GM23338 (cell line): ENCODE measurements around the gene ANKRD65. TPM values are rescaled to one million over a fixed set of nuclear protein-coding genes. Genes with fewer than 3 reads are reported as not detected.

Source experiments
- ATAC-seq: fragments of 200-7000 bp; cut with Tn5 transposase; 3 replicates; pipeline ENCODE4 v1.9.1; 2020
- DNase-seq: peaks from one replicate; pipeline ENCODE4 v3.0.0-alpha.2; 2015; ENCODE audit warnings: low spot score
- H2AFZ ChIP-seq: fragments of 200-600 bp; sonication (generic); 2 replicates; pipeline ENCODE4 v1.8.0; 2016; ENCODE audit warnings: antibody characterized with exemption, mild to moderate bottlenecking, moderate library complexity
- H3F3A ChIP-seq: fragments of 200-600 bp; sonication (generic); replicated peaks from 2 replicates; pipeline ENCODE4 v1.8.0; 2017; ENCODE audit warnings: antibody characterized with exemption, mixed run types, low read depth
- H3K27ac ChIP-seq: fragments of 200-600 bp; sonication (generic); 2 replicates; pipeline ENCODE4 v1.6.1; 2016; ENCODE audit warnings: low read depth
- H3K27me3 ChIP-seq: fragments of 200-600 bp; sonication (generic); 2 replicates; pipeline ENCODE4 v1.8.0; 2016; ENCODE audit warnings: mild to moderate bottlenecking, mixed run types, moderate library complexity; ENCODE audit not compliant: insufficient read depth
- H3K36me3 ChIP-seq: fragments of 200-600 bp; sonication (generic); 2 replicates; pipeline ENCODE4 v1.8.0; 2016; ENCODE audit warnings: mild to moderate bottlenecking; ENCODE audit not compliant: insufficient read depth
- H3K4me1 ChIP-seq: fragments of 200-600 bp; sonication (generic); 2 replicates; pipeline ENCODE4 v1.8.0; 2016; ENCODE audit warnings: mild to moderate bottlenecking, moderate library complexity; ENCODE audit not compliant: insufficient read depth
- H3K4me2 ChIP-seq: fragments of 200-600 bp; sonication (generic); 2 replicates; pipeline ENCODE4 v1.7.1; 2017; ENCODE audit warnings: mixed run types
- H3K4me3 ChIP-seq: fragments of 200-600 bp; sonication (generic); 2 replicates; pipeline ENCODE4 v1.6.1; 2016; ENCODE audit warnings: mixed run types
- H3K79me2 ChIP-seq: fragments of 200-600 bp; sonication (generic); replicated peaks from 2 replicates; pipeline ENCODE4 v1.8.0; 2017; ENCODE audit warnings: mild to moderate bottlenecking; ENCODE audit not compliant: insufficient read depth
- H3K9me2 ChIP-seq: fragments of 200-600 bp; sonication (generic); 2 replicates; pipeline ENCODE4 v1.8.0; 2017; ENCODE audit not compliant: insufficient read depth
- H4K20me1 ChIP-seq: fragments of 200-600 bp; sonication (generic); replicated peaks from 2 replicates; pipeline ENCODE4 v1.8.0; 2017; ENCODE audit warnings: mild to moderate bottlenecking; ENCODE audit not compliant: insufficient read depth
- H3K27ac Mint-ChIP-seq: 2 replicates; pipeline ENCODE4 v1.8.0; 2020; ENCODE audit warnings: inconsistent platforms, mild to moderate bottlenecking, moderate library complexity, mixed read lengths
- H3K27me3 Mint-ChIP-seq: 3 replicates; pipeline ENCODE4 v1.8.0; 2022; ENCODE audit warnings: low read depth, mild to moderate bottlenecking, moderate library complexity, mixed read lengths, inconsistent platforms; ENCODE audit not compliant: insufficient read depth, poor library complexity
- H3K36me3 Mint-ChIP-seq: 3 replicates; pipeline ENCODE4 v1.8.0; 2021; ENCODE audit warnings: low read depth, mild to moderate bottlenecking, inconsistent platforms, moderate library complexity, mixed read lengths
- H3K4me1 Mint-ChIP-seq: 3 replicates; pipeline ENCODE4 v1.8.0; 2020; ENCODE audit warnings: mild to moderate bottlenecking, inconsistent platforms, mixed read lengths
- H3K4me3 Mint-ChIP-seq: 3 replicates; pipeline ENCODE4 v1.8.0; 2021; ENCODE audit warnings: moderate library complexity, mild to moderate bottlenecking, inconsistent platforms, mixed read lengths
- H3K9me3 Mint-ChIP-seq: 3 replicates; pipeline ENCODE4 v1.8.0; 2020; ENCODE audit warnings: moderate library complexity, mild to moderate bottlenecking, inconsistent platforms, mixed read lengths
- CREB1 ChIP-seq: fragments of 250-450 bp; sonication (Bioruptor Pico); IDR thresholded peaks from 2 replicates; pipeline ENCODE4 v1.5.0; 2020; ENCODE audit warnings: low read depth, mild to moderate bottlenecking, moderate library complexity
- ETS1 ChIP-seq: IDR thresholded peaks from 2 replicates; pipeline ENCODE4 v1.6.1; 2016; ENCODE audit warnings: antibody characterized with exemption
- EZH2 ChIP-seq: fragments of 200-600 bp; sonication (generic); IDR thresholded peaks from one replicate; pipeline ENCODE4 v1.8.0; 2017; ENCODE audit warnings: antibody characterized with exemption, mild to moderate bottlenecking, low read depth; ENCODE audit not compliant: unreplicated experiment
- EZH2phosphoT487 ChIP-seq: fragments of 200-600 bp; sonication (generic); IDR thresholded peaks from one replicate; pipeline ENCODE4 v1.8.1; 2018; ENCODE audit warnings: antibody characterized with exemption; ENCODE audit not compliant: unreplicated experiment
- JUNB ChIP-seq: IDR thresholded peaks from one replicate; pipeline ENCODE4 v1.6.1; 2016; ENCODE audit warnings: antibody characterized with exemption; ENCODE audit not compliant: unreplicated experiment
- NANOG ChIP-seq: IDR thresholded peaks from 2 replicates; pipeline ENCODE4 v1.6.1; 2016; ENCODE audit warnings: antibody characterized with exemption, borderline replicate concordance
- POLR2AphosphoS5 ChIP-seq: IDR thresholded peaks from 2 replicates; pipeline ENCODE4 v1.6.1; 2016; ENCODE audit warnings: antibody characterized with exemption, low read depth
- REST ChIP-seq: IDR thresholded peaks from one replicate; pipeline ENCODE4 v1.6.1; 2018; ENCODE audit warnings: antibody characterized with exemption; ENCODE audit not compliant: unreplicated experiment
- STAT1 ChIP-seq: IDR thresholded peaks from one replicate; pipeline ENCODE4 v1.6.1; 2016; ENCODE audit warnings: antibody characterized with exemption; ENCODE audit not compliant: unreplicated experiment
- ZNF114 ChIP-seq: fragments of 250-450 bp; sonication (Bioruptor Pico); IDR thresholded peaks from 2 replicates; pipeline ENCODE4 v1.5.0; 2020; ENCODE audit warnings: mild to moderate bottlenecking, moderate library complexity
- ZNF331 ChIP-seq: fragments of 250-450 bp; sonication (Bioruptor Pico); IDR thresholded peaks from 2 replicates; pipeline ENCODE4 v1.5.0; 2020; ENCODE audit warnings: low read depth, mild to moderate bottlenecking, moderate library complexity
- ZNF462 ChIP-seq: fragments of 250-450 bp; sonication (Bioruptor Pico); IDR thresholded peaks from 2 replicates; pipeline ENCODE4 v1.5.0; 2020; ENCODE audit warnings: mild to moderate bottlenecking, moderate library complexity
- polyA plus RNA-seq: library from polyadenylated mRNA; unstranded; fragments of >200 nt; fragmentation: Nextera tagmentation; extraction: Ambion mirVana; gene quantifications from 2 replicates; pipeline ENCODE4 v1.2.1, GENCODE V29; 2016
- total RNA-seq: library from RNA; depleted of rRNA; stranded (reverse); fragments of >200 nt; shearing (Covaris generic); gene quantifications from 2 replicates; pipeline ENCODE4 v1.2.3, GENCODE V29; 2014

Gene ANKRD65
- total and polyA plus RNA-seq, 2 experiments from 2014 or later, result 1.6 to 1.7 TPM

GRCh38 chr1:1428174-1428573 is 7.1 kb upstream of the ANKRD65 start:
- no peak overlapping the region for H3K4me2 ChIP-seq
- no peak overlapping the region for H3K27ac ChIP-seq
- peaks cover 22% of the 10 kb centered on the region for H3K27me3 Mint-ChIP-seq
- DNase-seq (no peak), ATAC-seq (no peak)
- H3K27me3 ChIP-seq, result no peaks in the 10 kb centered on the region
- no peaks in the 10 kb centered on the region for H3K9me2 ChIP-seq
- H3K36me3 Mint-ChIP-seq, result peaks cover 4% of the 10 kb centered on the region; the same call in 2 of the 3 replicates
- no peak overlapping the region for H3K4me3 ChIP-seq
- H3K79me2 ChIP-seq, result no peaks in the 10 kb centered on the region
- peak overlapping the region; percentile 64 for H3K4me3 Mint-ChIP-seq
- no peaks in the 10 kb centered on the region for H4K20me1 ChIP-seq
- H3K36me3 ChIP-seq, result no peaks in the 10 kb centered on the region
- no peak overlapping the region for H2AFZ ChIP-seq
- no peak for TF ChIP-seq ZNF114 (CRISPR knock-in tag)
- TF ChIP-seq EZH2, result no peak
- TF ChIP-seq NANOG, result no peak
- TF ChIP-seq REST, result no peak
- TF ChIP-seq POLR2AphosphoS5, result no peak
- no peak for TF ChIP-seq ZNF462 (CRISPR knock-in tag)
- no peak for TF ChIP-seq ZNF331 (CRISPR knock-in tag)
- no peak for TF ChIP-seq CREB1
- TF ChIP-seq EZH2phosphoT487, result no peak
- TF ChIP-seq STAT1, result no peak
- no peak for TF ChIP-seq JUNB
- TF ChIP-seq ETS1, result no peak
- H3K4me1 ChIP-seq, result peaks cover 35% of the 10 kb centered on the region
- peaks cover 46% of the 10 kb centered on the region for H3K4me1 Mint-ChIP-seq
- peaks cover 20% of the 10 kb centered on the region for H3F3A ChIP-seq
- no peak overlapping the region; the same call in 1 of the 2 replicates for H3K27ac Mint-ChIP-seq
- peaks cover 10% of the 10 kb centered on the region for H3K9me3 Mint-ChIP-seq
